HepG2 (cell line): ENCODE data around the gene SEPHS2. TPM values are rescaled to one million over a fixed set of nuclear protein-coding genes. Genes with fewer than 3 reads are reported as not detected.

Experiments
- ARNT ChIP-seq: fragments of 450-650 bp; IDR thresholded peaks from 2 replicates; pipeline ENCODE4 v1.6.1; 2017
- HNF4A ChIP-seq: sonication (generic); formaldehyde crosslinking; IDR thresholded peaks from 2 replicates; pipeline ENCODE4 v1.4.0; 2020; ENCODE audit warnings: missing genetic modification reagents
- HOXA7 ChIP-seq: sonication (generic); formaldehyde crosslinking; IDR thresholded peaks from 2 replicates; pipeline ENCODE4 v1.8.1; 2022; ENCODE audit warnings: mild to moderate bottlenecking, missing genetic modification reagents, moderate library complexity
- KDM3A ChIP-seq: IDR thresholded peaks from 2 replicates; pipeline ENCODE4 v1.6.1; 2018; ENCODE audit warnings: low read depth, missing compliant biosample characterization
- KDM6A ChIP-seq: IDR thresholded peaks from 2 replicates; pipeline ENCODE4 v1.6.1; 2016; ENCODE audit warnings: low read depth
- MAF1 ChIP-seq: sonication (generic); formaldehyde crosslinking; IDR thresholded peaks from 2 replicates; pipeline ENCODE4 v1.5.0; 2020; ENCODE audit warnings: missing genetic modification reagents, borderline replicate concordance
- MATR3 ChIP-seq: sonication (generic); formaldehyde crosslinking; IDR thresholded peaks from 2 replicates; pipeline ENCODE4 v1.4.0; 2020; ENCODE audit warnings: missing genetic modification reagents
- NCOA1 ChIP-seq: sonication (generic); formaldehyde crosslinking; IDR thresholded peaks from 2 replicates; pipeline ENCODE4 v1.9.0; 2021; ENCODE audit warnings: missing genetic modification reagents
- TCF7L2 ChIP-seq: IDR thresholded peaks from 2 replicates; pipeline ENCODE4 v1.6.1; 2011; ENCODE audit warnings: mild to moderate bottlenecking, low read depth, low read length, moderate library complexity
- ZNF235 ChIP-seq: sonication (generic); formaldehyde crosslinking; IDR thresholded peaks from 2 replicates; pipeline ENCODE4 v1.8.1; 2023; ENCODE audit warnings: mild to moderate bottlenecking, missing genetic modification reagents, borderline replicate concordance
- ZNF3 ChIP-seq: IDR thresholded peaks from 2 replicates; pipeline ENCODE4 v1.7.0; 2017; ENCODE audit warnings: inconsistent platforms
- ZNF350 ChIP-seq: sonication (generic); formaldehyde crosslinking; IDR thresholded peaks from 2 replicates; pipeline ENCODE4 v1.4.0; 2020; ENCODE audit warnings: mild to moderate bottlenecking, low read depth, missing genetic modification reagents, borderline replicate concordance
- ZNF558 ChIP-seq: sonication (generic); formaldehyde crosslinking; IDR thresholded peaks from 2 replicates; pipeline ENCODE4 v1.9.0; 2022; ENCODE audit warnings: mild to moderate bottlenecking, missing genetic modification reagents, borderline replicate concordance
- ZNF616 ChIP-seq: sonication (generic); formaldehyde crosslinking; IDR thresholded peaks from 2 replicates; pipeline ENCODE4 v1.5.0; 2020; ENCODE audit warnings: low read depth, mild to moderate bottlenecking, missing genetic modification reagents
- ZNF672 ChIP-seq: sonication (generic); formaldehyde crosslinking; IDR thresholded peaks from 2 replicates; pipeline ENCODE4 v1.8.1; 2022; ENCODE audit warnings: missing genetic modification reagents
- ZSCAN30 ChIP-seq: sonication (generic); formaldehyde crosslinking; IDR thresholded peaks from 2 replicates; pipeline ENCODE4 v1.5.0; 2020; ENCODE audit warnings: mild to moderate bottlenecking, missing genetic modification reagents
- ZSCAN31 ChIP-seq: sonication (generic); formaldehyde crosslinking; IDR thresholded peaks from 2 replicates; pipeline ENCODE4 v1.5.0; 2020; ENCODE audit warnings: low read depth, mild to moderate bottlenecking, missing genetic modification reagents
- polyA plus RNA-seq, 8 experiments: library from polyadenylated mRNA; depleted of rRNA in 3 of 8; stranded (reverse) in 7 of 8; unstranded in 1 of 8; fragments of >200 nt; fragmentation: Illumina TruSeq in 4 of 8; extraction: Trizol in 4 of 8; gene quantifications; 2 replicates each; pipeline versions ENCODE4 v1.2.1 to v1.2.3, GENCODE V29; 2011 to 2016; ENCODE audit warnings: low read depth in 4 of 8, missing spikeins in 1 of 8, mixed read lengths in 1 of 8; ENCODE audit not compliant: insufficient read depth in 1 of 8
- total RNA-seq, 5 experiments: library from RNA; depleted of rRNA; stranded (reverse); fragments of >200 nt; fragmentation: Illumina TruSeq; extraction: Trizol; gene quantifications; 2 replicates each; pipeline ENCODE4 v1.2.3, GENCODE V29; 2016; ENCODE audit warnings: low read depth in 1 of 5
- TF ChIP-seq, protein P1 (sequence below): sonication (generic); formaldehyde crosslinking; IDR thresholded peaks from 2 replicates; pipeline ENCODE4 v1.4.0; 2020; ENCODE audit warnings: mild to moderate bottlenecking, missing genetic modification reagents
- TF ChIP-seq, protein P2 (sequence below): sonication (generic); formaldehyde crosslinking; IDR thresholded peaks from 2 replicates; pipeline ENCODE4 v1.4.0; 2020; ENCODE audit warnings: mild to moderate bottlenecking, missing genetic modification reagents
- TF ChIP-seq, protein P3 (sequence below): IDR thresholded peaks from 2 replicates; pipeline ENCODE4 v1.6.1; 2016
- TF ChIP-seq, protein P4 (sequence below): sonication (generic); formaldehyde crosslinking; IDR thresholded peaks from 2 replicates; pipeline ENCODE4 v1.4.0; 2020; ENCODE audit warnings: low read depth, mild to moderate bottlenecking, missing genetic modification reagents
- TF ChIP-seq, protein P5 (sequence below): sonication (generic); formaldehyde crosslinking; IDR thresholded peaks from 2 replicates; pipeline ENCODE4 v1.8.1; 2023; ENCODE audit warnings: mild to moderate bottlenecking, missing genetic modification reagents
- TF ChIP-seq, protein P6 (sequence below): sonication (generic); formaldehyde crosslinking; IDR thresholded peaks from 2 replicates; pipeline ENCODE4 v1.5.0; 2020; ENCODE audit warnings: mild to moderate bottlenecking, missing genetic modification reagents

The SEPHS2 gene
- total and polyA plus RNA-seq, 2 of the 13 experiments (the other 11 are each of a cell fraction or from before 2014, with no cell fraction given): 20.7 to 127 TPM

DNA sequence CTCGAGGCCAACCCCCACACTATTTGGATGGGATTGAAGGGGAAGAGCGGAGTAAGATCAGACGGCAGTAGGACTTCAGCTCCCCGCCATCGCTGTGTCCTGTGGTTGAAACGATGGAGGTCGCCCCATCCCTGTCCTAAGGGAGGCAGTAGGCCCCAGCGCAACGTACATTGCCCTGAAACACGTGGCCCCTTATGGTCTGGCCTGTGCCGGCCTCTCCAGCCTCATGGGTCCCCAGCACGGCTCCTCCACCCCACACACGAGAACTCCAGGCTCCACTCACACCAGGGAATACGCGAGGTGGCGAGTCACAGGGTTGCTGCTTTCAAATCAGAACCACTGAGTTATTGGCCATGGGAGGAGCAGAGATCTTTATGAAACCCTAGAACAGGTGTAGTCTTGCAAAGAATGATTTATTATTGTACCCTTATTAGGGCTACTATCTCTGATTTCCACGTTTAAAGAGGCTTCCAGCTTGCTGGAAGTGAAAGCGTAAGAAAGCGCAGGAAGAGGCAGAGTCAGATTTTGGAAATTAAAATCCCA is 15.2 kb downstream of the SEPHS2 start (continued):
- no peak for TF ChIP-seq HOXA7 (CRISPR knock-in tag)
- no peak for TF ChIP-seq ZNF235 (CRISPR knock-in tag)
- TF ChIP-seq, protein P1, sequence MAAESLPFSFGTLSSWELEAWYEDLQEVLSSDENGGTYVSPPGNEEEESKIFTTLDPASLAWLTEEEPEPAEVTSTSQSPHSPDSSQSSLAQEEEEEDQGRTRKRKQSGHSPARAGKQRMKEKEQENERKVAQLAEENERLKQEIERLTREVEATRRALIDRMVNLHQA (CRISPR knock-in tag): no peak
- TF ChIP-seq ZNF616 (CRISPR knock-in tag): peak; percentile 63; the same call in 1 of the 2 replicates
- TF ChIP-seq, protein P2, sequence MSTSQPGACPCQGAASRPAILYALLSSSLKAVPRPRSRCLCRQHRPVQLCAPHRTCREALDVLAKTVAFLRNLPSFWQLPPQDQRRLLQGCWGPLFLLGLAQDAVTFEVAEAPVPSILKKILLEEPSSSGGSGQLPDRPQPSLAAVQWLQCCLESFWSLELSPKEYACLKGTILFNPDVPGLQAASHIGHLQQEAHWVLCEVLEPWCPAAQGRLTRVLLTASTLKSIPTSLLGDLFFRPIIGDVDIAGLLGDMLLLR: 0 out of 2 replicates have a peak, but pooled peaks have one; percentile 19
- TF ChIP-seq NCOA1 (CRISPR knock-in tag): no peak; the same call in 1 of the 2 replicates
- TF ChIP-seq, protein P3, sequence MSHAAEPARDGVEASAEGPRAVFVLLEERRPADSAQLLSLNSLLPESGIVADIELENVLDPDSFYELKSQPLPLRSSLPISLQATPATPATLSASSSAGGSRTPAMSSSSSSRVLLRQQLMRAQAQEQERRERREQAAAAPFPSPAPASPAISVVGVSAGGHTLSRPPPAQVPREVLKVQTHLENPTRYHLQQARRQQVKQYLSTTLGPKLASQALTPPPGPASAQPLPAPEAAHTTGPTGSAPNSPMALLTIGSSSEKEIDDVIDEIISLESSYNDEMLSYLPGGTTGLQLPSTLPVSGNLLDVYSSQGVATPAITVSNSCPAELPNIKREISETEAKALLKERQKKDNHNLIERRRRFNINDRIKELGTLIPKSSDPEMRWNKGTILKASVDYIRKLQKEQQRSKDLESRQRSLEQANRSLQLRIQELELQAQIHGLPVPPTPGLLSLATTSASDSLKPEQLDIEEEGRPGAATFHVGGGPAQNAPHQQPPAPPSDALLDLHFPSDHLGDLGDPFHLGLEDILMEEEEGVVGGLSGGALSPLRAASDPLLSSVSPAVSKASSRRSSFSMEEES (CRISPR knock-in tag): 0 out of 2 replicates have a peak, but pooled peaks have one; percentile 42
- TF ChIP-seq ZSCAN31 (CRISPR knock-in tag): peak; percentile 54; the same call in 1 of the 2 replicates
- TF ChIP-seq, protein P4, sequence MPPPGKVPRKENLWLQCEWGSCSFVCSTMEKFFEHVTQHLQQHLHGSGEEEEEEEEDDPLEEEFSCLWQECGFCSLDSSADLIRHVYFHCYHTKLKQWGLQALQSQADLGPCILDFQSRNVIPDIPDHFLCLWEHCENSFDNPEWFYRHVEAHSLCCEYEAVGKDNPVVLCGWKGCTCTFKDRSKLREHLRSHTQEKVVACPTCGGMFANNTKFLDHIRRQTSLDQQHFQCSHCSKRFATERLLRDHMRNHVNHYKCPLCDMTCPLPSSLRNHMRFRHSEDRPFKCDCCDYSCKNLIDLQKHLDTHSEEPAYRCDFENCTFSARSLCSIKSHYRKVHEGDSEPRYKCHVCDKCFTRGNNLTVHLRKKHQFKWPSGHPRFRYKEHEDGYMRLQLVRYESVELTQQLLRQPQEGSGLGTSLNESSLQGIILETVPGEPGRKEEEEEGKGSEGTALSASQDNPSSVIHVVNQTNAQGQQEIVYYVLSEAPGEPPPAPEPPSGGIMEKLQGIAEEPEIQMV: 0 out of 2 replicates have a peak, but pooled peaks have one; percentile 52
- TF ChIP-seq, protein P5, sequence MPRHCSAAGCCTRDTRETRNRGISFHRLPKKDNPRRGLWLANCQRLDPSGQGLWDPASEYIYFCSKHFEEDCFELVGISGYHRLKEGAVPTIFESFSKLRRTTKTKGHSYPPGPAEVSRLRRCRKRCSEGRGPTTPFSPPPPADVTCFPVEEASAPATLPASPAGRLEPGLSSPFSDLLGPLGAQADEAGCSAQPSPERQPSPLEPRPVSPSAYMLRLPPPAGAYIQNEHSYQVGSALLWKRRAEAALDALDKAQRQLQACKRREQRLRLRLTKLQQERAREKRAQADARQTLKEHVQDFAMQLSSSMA (CRISPR knock-in tag): no peak
- TF ChIP-seq, protein P6, sequence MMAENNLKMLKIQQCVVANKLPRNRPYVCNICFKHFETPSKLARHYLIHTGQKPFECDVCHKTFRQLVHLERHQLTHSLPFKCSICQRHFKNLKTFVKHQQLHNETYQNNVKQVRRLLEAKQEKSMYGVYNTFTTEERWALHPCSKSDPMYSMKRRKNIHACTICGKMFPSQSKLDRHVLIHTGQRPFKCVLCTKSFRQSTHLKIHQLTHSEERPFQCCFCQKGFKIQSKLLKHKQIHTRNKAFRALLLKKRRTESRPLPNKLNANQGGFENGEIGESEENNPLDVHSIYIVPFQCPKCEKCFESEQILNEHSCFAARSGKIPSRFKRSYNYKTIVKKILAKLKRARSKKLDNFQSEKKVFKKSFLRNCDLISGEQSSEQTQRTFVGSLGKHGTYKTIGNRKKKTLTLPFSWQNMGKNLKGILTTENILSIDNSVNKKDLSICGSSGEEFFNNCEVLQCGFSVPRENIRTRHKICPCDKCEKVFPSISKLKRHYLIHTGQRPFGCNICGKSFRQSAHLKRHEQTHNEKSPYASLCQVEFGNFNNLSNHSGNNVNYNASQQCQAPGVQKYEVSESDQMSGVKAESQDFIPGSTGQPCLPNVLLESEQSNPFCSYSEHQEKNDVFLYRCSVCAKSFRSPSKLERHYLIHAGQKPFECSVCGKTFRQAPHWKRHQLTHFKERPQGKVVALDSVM (CRISPR knock-in tag): peak; percentile 80
- TF ChIP-seq ARNT: no peak
- TF ChIP-seq KDM6A (CRISPR knock-in tag): no peak
- TF ChIP-seq HNF4A (CRISPR knock-in tag): peak; percentile 55
- peak; percentile 63; the same call in 1 of the 2 replicates for TF ChIP-seq ZNF350 (CRISPR knock-in tag)
- no peak for TF ChIP-seq ZNF672 (CRISPR knock-in tag)
- TF ChIP-seq MAF1 (CRISPR knock-in tag): peak; percentile 82; the same call in 1 of the 2 replicates
- TF ChIP-seq ZNF3 (CRISPR knock-in tag): 0 out of 2 replicates have a peak, but pooled peaks have one; percentile 28
- TF ChIP-seq KDM3A (CRISPR knock-in tag): no peak
- no peak for TF ChIP-seq TCF7L2
- TF ChIP-seq ZNF558 (CRISPR knock-in tag): peak; percentile 36; the same call in 1 of the 2 replicates
- TF ChIP-seq MATR3 (CRISPR knock-in tag): no peak
- no peak for TF ChIP-seq ZSCAN30 (CRISPR knock-in tag)
